PC-9 (cell line): Measurements from ENCODE around the gene MYD88. TPM values are rescaled to one million over a fixed set of nuclear protein-coding genes. Genes with fewer than 3 reads are reported as not detected.

Experiments
- BruUV-seq: library from RNA; stranded (reverse); fragments of 400-500 nt; replicated peaks from 2 replicates; lab custom pipeline; 2021; lab: Mats Ljungman, UMichigan
- CTCF ChIA-PET: fragments of 300-600 bp; sonication (Branson Sonifier 250); formaldehyde crosslinking; loops from one replicate; lab custom pipeline; 2022; ENCODE audit warnings: antibody characterized with exemption; lab: Charles Lee
- POLR2A ChIA-PET: fragments of 300-600 bp; sonication (Branson Sonifier 250); formaldehyde crosslinking; loops from one replicate; lab custom pipeline; 2022; ENCODE audit warnings: antibody characterized with exemption; ENCODE audit not compliant: unreplicated experiment; lab: Charles Lee
- DNase-seq, 2 experiments: peaks; one replicate each; pipeline versions ENCODE4 v3.0.0 to v3.0.0-alpha.2; 2015 to 2022; ENCODE audit warnings: mixed read lengths in 1 of 2
- H2AFZ ChIP-seq: fragments of 200-600 bp; sonication (generic); 2 replicates; pipeline ENCODE4 v1.8.1; 2017; ENCODE audit warnings: antibody characterized with exemption
- H3F3A ChIP-seq: fragments of 200-600 bp; sonication (generic); 2 replicates; pipeline ENCODE4 v1.8.1; 2017; ENCODE audit warnings: antibody characterized with exemption, mild to moderate bottlenecking, low read depth; ENCODE audit not compliant: insufficient read depth
- H3K27ac ChIP-seq: fragments of 200-600 bp; sonication (generic); 2 replicates; pipeline ENCODE4 v1.6.1; 2016; ENCODE audit warnings: mixed run types
- H3K27me3 ChIP-seq: fragments of 200-600 bp; sonication (generic); 2 replicates; pipeline ENCODE4 v1.6.1; 2016; ENCODE audit warnings: low read depth, mixed run types; ENCODE audit not compliant: insufficient read depth
- H3K36me3 ChIP-seq: fragments of 200-600 bp; sonication (generic); 2 replicates; pipeline ENCODE4 v1.6.1; 2016; ENCODE audit warnings: low read depth, mixed run types
- H3K4me1 ChIP-seq: fragments of 200-600 bp; sonication (generic); replicated peaks from 2 replicates; pipeline ENCODE4 v1.6.1; 2016; ENCODE audit warnings: mixed run types; ENCODE audit not compliant: insufficient read depth
- H3K4me2 ChIP-seq: fragments of 200-600 bp; sonication (generic); 2 replicates; pipeline ENCODE4 v1.6.1; 2017; ENCODE audit warnings: mixed run types
- H3K4me3 ChIP-seq: fragments of 200-600 bp; sonication (generic); 2 replicates; pipeline ENCODE4 v1.6.1; 2016; ENCODE audit warnings: mixed run types
- H3K79me2 ChIP-seq: fragments of 200-600 bp; sonication (generic); 2 replicates; pipeline ENCODE4 v1.6.1; 2017; ENCODE audit warnings: low read depth, mixed run types
- H3K9me2 ChIP-seq: fragments of 200-600 bp; sonication (generic); 2 replicates; pipeline ENCODE4 v1.8.1; 2017; ENCODE audit warnings: mild to moderate bottlenecking; ENCODE audit not compliant: insufficient read depth
- H3K9me3 ChIP-seq: fragments of 200-600 bp; sonication (generic); 2 replicates; pipeline ENCODE4 v1.8.1; 2016; ENCODE audit warnings: low read depth; ENCODE audit not compliant: insufficient read depth
- H4K20me1 ChIP-seq: fragments of 200-600 bp; sonication (generic); 2 replicates; pipeline ENCODE4 v1.8.1; 2017; ENCODE audit not compliant: insufficient read depth
- EZH2 ChIP-seq: fragments of 200-600 bp; sonication (generic); IDR thresholded peaks from 2 replicates; pipeline ENCODE4 v1.8.0; 2017; ENCODE audit warnings: antibody characterized with exemption, low read depth
- intact Hi-C: fragments of 100-400 bp; cut with micrococcal nuclease; formaldehyde crosslinking; loops from one replicate; pipeline ENCODE4 v1.10.0; 2022; ENCODE audit not compliant: unreplicated experiment
- total RNA-seq: library from RNA; stranded (reverse); gene quantifications from 2 replicates; pipeline ENCODE4 v1.2.3, GENCODE V29; 2021
- TF ChIP-seq, protein P1 (sequence below): fragments of 200-600 bp; sonication (generic); conservative IDR thresholded peaks from 2 replicates; pipeline ENCODE4 v1.6.1; 2017; ENCODE audit warnings: mixed run types, antibody characterized with exemption, mild to moderate bottlenecking, moderate library complexity

The MYD88 gene
- total RNA-seq, 1 experiment from 2014 or later: 25.0 TPM

DNA sequence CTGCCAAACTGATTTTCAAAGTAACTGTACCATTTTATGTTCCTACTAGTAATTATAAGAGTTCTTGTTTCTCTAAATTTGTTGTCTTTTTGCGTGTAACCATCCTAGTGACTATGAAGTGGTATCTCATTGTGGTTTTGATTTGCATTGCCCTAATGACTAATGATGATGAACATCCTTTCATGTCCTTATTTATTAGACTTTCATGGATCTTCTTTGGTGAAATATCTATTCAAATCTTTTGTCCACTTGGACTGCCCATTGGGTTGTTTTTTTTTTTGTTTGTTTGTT, 30.5 kb downstream of the MYD88 start:
- Histone ChIP-seq H3K4me1 (peaks cover 38% of the 10 kb centered on the region), H3K4me3 (no peak overlapping the region)

DNA sequence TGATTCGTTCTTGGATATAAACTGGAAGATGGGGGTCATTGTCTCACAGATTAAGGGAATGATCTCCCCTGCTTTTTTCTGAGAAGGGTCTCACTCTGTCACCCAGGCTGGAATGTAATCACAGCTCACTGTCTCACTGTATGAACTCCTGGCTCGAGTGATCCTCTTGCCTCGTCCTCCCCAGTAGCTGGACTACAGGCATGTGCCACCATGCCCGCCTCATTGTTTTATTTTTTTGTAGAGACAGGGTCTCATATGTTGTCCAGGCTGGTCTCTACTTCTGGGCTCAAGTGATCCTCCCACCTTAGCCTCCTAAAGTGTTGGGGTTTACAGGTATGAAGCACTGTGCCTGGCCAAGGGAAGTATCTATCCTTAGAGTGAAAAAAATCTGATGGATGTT, 32.3 kb downstream of the MYD88 start:
- ChIA-PET CTCF (no interaction called here), POLR2A (interaction anchor here (0.7 kb wide), 1 partner anchor 51 kb away, joined by 3 read pairs; no protein-coding TSS in a partner anchor)
- Histone ChIP-seq H4K20me1 (peaks cover 42% of the 10 kb centered on the region), H3K36me3 (no peaks in the 10 kb centered on the region), H3K4me3 (no peak overlapping the region), H3K27ac (no peak overlapping the region), H3K4me1 (peaks cover 41% of the 10 kb centered on the region), H2AFZ (no peak overlapping the region), H3K9me2 (no peaks in the 10 kb centered on the region), H3K79me2 (peaks cover 100% of the 10 kb centered on the region), H3F3A (peaks cover 21% of the 10 kb centered on the region; the same call in 1 of the 2 replicates), H3K9me3 (no peaks in the 10 kb centered on the region), H3K4me2 (no peak overlapping the region), H3K27me3 (no peaks in the 10 kb centered on the region)
- BruUV-seq: no TSS peak
- TF ChIP-seq, protein P1, sequence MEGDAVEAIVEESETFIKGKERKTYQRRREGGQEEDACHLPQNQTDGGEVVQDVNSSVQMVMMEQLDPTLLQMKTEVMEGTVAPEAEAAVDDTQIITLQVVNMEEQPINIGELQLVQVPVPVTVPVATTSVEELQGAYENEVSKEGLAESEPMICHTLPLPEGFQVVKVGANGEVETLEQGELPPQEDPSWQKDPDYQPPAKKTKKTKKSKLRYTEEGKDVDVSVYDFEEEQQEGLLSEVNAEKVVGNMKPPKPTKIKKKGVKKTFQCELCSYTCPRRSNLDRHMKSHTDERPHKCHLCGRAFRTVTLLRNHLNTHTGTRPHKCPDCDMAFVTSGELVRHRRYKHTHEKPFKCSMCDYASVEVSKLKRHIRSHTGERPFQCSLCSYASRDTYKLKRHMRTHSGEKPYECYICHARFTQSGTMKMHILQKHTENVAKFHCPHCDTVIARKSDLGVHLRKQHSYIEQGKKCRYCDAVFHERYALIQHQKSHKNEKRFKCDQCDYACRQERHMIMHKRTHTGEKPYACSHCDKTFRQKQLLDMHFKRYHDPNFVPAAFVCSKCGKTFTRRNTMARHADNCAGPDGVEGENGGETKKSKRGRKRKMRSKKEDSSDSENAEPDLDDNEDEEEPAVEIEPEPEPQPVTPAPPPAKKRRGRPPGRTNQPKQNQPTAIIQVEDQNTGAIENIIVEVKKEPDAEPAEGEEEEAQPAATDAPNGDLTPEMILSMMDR: no peak
- no peak for TF ChIP-seq EZH2
- intact Hi-C loops: loop anchor here (5.0 kb wide), 1 partner anchor 42 kb away; no protein-coding TSS in a partner anchor
- DNase-seq: no peak

More for the DNA sequence above, 30.5 kb downstream of the MYD88 start:
- DNase-seq: no peak
- CTCF ChIA-PET: no interaction called here
- Histone ChIP-seq H3K4me2 (peak overlapping the region; percentile 81), H3K9me3 (no peaks in the 10 kb centered on the region), H3K27ac (peak overlapping the region; percentile 62), H3F3A (peaks cover 21% of the 10 kb centered on the region), H3K9me2 (no peaks in the 10 kb centered on the region), H3K79me2 (peaks cover 83% of the 10 kb centered on the region), H4K20me1 (peaks cover 27% of the 10 kb centered on the region), H3K27me3 (no peaks in the 10 kb centered on the region), H2AFZ (no peak overlapping the region), H3K36me3 (no peaks in the 10 kb centered on the region)
- intact Hi-C loops: no loop called here
- TF ChIP-seq EZH2: no peak
- TF ChIP-seq, protein P1: no peak
- POLR2A ChIA-PET: no interaction called here
- no TSS peak for BruUV-seq

DNA sequence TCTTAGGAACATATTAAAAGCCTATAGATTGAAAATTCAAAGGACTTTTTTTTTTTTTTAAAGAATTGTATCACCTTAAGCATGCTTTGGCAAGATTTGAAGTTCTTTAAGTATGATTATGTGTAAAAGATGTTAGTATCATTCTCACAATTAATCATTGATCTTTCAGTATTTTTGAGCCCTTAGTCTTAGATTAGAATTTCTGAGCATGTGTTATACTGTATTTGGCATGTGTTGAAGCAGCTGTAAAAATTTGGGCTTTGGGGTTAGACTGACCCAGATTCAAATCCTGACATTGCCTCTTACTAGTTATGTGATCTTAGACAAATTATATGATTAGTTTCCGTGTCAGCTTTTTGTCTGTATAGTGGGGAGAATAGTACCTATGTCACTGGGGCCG, 33.2 kb downstream of the MYD88 start:
- no peak for DNase-seq
- no TSS peak for BruUV-seq
- Histone ChIP-seq H3K9me3 (no peaks in the 10 kb centered on the region), H3K79me2 (peaks cover 100% of the 10 kb centered on the region), H2AFZ (no peak overlapping the region), H3K27ac (no peak overlapping the region), H3K27me3 (no peaks in the 10 kb centered on the region), H3K4me2 (no peak overlapping the region), H4K20me1 (peaks cover 49% of the 10 kb centered on the region), H3F3A (peaks cover 21% of the 10 kb centered on the region; the same call in 1 of the 2 replicates), H3K36me3 (no peaks in the 10 kb centered on the region), H3K9me2 (no peaks in the 10 kb centered on the region), H3K4me3 (no peak overlapping the region), H3K4me1 (peaks cover 41% of the 10 kb centered on the region)
- intact Hi-C loops: loop anchor here (5.0 kb wide), 1 partner anchor 41 kb away; no protein-coding TSS in a partner anchor
- CTCF ChIA-PET: interaction anchor here (0.6 to 0.7 kb wide), 2 partner anchors 191 to 323 kb away, joined by 3 to 7 read pairs; no protein-coding TSS in a partner anchor
- POLR2A ChIA-PET: no interaction called here
- TF ChIP-seq, protein P1: no peak
- no peak for TF ChIP-seq EZH2
